ENCODE data around the gene MYO9A.

Gene MYO9A

GRCh38 chr15:71937650-71938311 lies 180.2 kb downstream of the MYO9A start:
- no peak for DNase-seq
- TF ChIP-seq, protein P1, sequence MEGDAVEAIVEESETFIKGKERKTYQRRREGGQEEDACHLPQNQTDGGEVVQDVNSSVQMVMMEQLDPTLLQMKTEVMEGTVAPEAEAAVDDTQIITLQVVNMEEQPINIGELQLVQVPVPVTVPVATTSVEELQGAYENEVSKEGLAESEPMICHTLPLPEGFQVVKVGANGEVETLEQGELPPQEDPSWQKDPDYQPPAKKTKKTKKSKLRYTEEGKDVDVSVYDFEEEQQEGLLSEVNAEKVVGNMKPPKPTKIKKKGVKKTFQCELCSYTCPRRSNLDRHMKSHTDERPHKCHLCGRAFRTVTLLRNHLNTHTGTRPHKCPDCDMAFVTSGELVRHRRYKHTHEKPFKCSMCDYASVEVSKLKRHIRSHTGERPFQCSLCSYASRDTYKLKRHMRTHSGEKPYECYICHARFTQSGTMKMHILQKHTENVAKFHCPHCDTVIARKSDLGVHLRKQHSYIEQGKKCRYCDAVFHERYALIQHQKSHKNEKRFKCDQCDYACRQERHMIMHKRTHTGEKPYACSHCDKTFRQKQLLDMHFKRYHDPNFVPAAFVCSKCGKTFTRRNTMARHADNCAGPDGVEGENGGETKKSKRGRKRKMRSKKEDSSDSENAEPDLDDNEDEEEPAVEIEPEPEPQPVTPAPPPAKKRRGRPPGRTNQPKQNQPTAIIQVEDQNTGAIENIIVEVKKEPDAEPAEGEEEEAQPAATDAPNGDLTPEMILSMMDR (IDR thresholded peaks at IDR 0.05; ENCODE audit: low read depth, low read length) = no peak
- Histone ChIP-seq H3K4me3 (ENCODE audit: low read depth, low read length) (no peak overlapping the region), H3K9me3 (no peaks in the 10 kb centered on the region), H3K36me3 (peaks cover 8% of the 10 kb centered on the region; the same call in 1 of the 2 replicates), H3K4me1 (no peaks in the 10 kb centered on the region), H3K27me3 (no peaks in the 10 kb centered on the region)

DNA sequence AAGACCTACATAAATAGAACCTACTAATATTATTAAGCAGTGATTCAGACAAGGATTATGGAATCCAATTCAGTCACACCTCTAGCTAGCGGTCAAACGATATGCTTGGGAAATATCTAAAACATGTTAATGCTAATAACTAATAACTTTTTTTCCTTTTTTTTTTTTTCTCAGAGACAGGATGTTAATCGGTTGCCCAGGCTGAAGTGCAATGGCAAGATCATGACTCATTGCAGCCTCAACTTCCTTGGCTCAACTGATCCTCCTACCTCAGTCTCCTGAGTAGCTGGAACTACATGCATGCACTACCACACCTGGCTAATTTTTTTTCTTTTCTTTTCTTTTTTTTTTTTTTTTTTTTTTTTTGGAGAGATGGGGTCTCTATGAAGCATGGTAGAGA lies 183.5 kb downstream of the MYO9A start:
- TF ChIP-seq, protein P1 (IDR thresholded peaks at IDR 0.05; ENCODE audit: low read depth, low read length) = no peak
- Histone ChIP-seq H3K36me3 (peaks cover 20% of the 10 kb centered on the region), H3K9me3 (no peaks in the 10 kb centered on the region), H3K4me1 (no peaks in the 10 kb centered on the region), H3K4me3 (ENCODE audit: low read depth, low read length) (no peak overlapping the region), H3K27me3 (no peaks in the 10 kb centered on the region)
- DNase-seq = no peak

DNA sequence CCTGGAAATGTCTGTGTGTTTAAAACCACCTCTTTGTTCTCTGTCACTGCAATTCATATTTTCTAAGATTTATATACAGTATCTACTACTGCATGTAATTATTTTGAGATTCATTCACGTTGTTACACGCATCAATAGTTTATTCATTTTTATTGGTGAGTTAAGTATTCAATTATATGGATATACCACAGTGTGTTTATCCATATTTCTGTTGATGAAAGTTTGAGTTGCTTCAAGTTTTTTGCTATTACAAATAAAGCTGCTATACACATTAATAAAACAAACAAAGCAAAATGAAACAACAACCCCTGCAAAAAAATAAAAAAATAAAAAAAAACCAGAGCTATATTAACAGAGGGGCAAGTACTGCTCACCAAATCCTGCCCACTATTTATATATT lies 185.3 kb downstream of the MYO9A start:
- Histone ChIP-seq H3K4me1 (no peaks in the 10 kb centered on the region), H3K36me3 (peaks cover 20% of the 10 kb centered on the region), H3K4me3 (ENCODE audit: low read depth, low read length) (no peak overlapping the region), H3K27me3 (no peaks in the 10 kb centered on the region), H3K9me3 (no peaks in the 10 kb centered on the region)
- TF ChIP-seq, protein P1 (IDR thresholded peaks at IDR 0.05; ENCODE audit: low read depth, low read length) = no peak
- DNase-seq = no peak

- Histone ChIP-seq H3K4me1 (no peaks in the 10 kb centered on the region), H3K9me3 (no peaks in the 10 kb centered on the region), H3K36me3 (peaks cover 20% of the 10 kb centered on the region), H3K27me3 (no peaks in the 10 kb centered on the region), H3K4me3 (ENCODE audit: low read depth, low read length) (no peak overlapping the region)
- TF ChIP-seq, protein P1 (IDR thresholded peaks at IDR 0.05; ENCODE audit: low read depth, low read length) = no peak
- no peak for DNase-seq
Measured at GRCh38 chr15:71931261-71931660, 186.7 kb downstream of the MYO9A start.

- Histone ChIP-seq H3K4me3 (ENCODE audit: low read depth, low read length) (no peak overlapping the region), H3K36me3 (no peaks in the 10 kb centered on the region), H3K9me3 (no peaks in the 10 kb centered on the region)
Measured at GRCh38 chr15:71925145-71925544, 192.8 kb downstream of the MYO9A start.

GRCh38 chr15:71921191-71921590 lies 196.8 kb downstream of the MYO9A start:
- Histone ChIP-seq H3K36me3 (no peaks in the 10 kb centered on the region), H3K4me3 (ENCODE audit: low read depth, low read length) (no peak overlapping the region), H3K4me1 (peaks cover 4% of the 10 kb centered on the region; the same call in 1 of the 2 replicates), H3K9me3 (no peaks in the 10 kb centered on the region), H3K27me3 (no peaks in the 10 kb centered on the region)
- DNase-seq = no peak
- TF ChIP-seq, protein P1 (IDR thresholded peaks at IDR 0.05; ENCODE audit: low read depth, low read length) = no peak

More at GRCh38 chr15:71925145-71925544, 192.8 kb downstream of the MYO9A start:
- Histone ChIP-seq H3K4me1 (no peaks in the 10 kb centered on the region), H3K27me3 (no peaks in the 10 kb centered on the region)
- DNase-seq = no peak
- TF ChIP-seq, protein P1 (IDR thresholded peaks at IDR 0.05; ENCODE audit: low read depth, low read length) = no peak
